K562 (cell line): ENCODE measurements around the gene SPI1. TPM values are rescaled to one million over a fixed set of nuclear protein-coding genes. Genes with fewer than 3 reads are reported as not detected.

Source experiments
- ATF7 ChIP-seq: fragments of 450-650 bp; IDR thresholded peaks from 2 replicates; pipeline ENCODE4 v1.7.1; 2014; ENCODE audit warnings: mild to moderate bottlenecking, moderate library complexity
- BHLHE40 ChIP-seq: IDR thresholded peaks from 2 replicates; pipeline ENCODE4 v1.6.1; 2011; ENCODE audit warnings: low read length, improper control_type of control experiment
- CBX8 ChIP-seq: fragments of 200-600 bp; sonication (generic); IDR thresholded peaks from 2 replicates; pipeline ENCODE4 v1.6.1; 2012; ENCODE audit warnings: borderline replicate concordance, mixed run types, low read depth, mild to moderate bottlenecking, moderate library complexity, mixed read lengths, low read length, control low read depth, inconsistent platforms; ENCODE audit not compliant: poor library complexity, severe bottlenecking; ENCODE audit errors: extremely low read depth
- CREBBP ChIP-seq: IDR thresholded peaks from one replicate; pipeline ENCODE4 v1.6.1; 2012; ENCODE audit warnings: low read depth, mild to moderate bottlenecking, control low read depth, inconsistent platforms, low read length
- EP400 ChIP-seq: fragments of 450-650 bp; IDR thresholded peaks from 2 replicates; pipeline ENCODE4 v1.6.1; 2017; ENCODE audit warnings: antibody characterized with exemption, mild to moderate bottlenecking, moderate library complexity
- FOXJ3 ChIP-seq: sonication (generic); formaldehyde crosslinking; IDR thresholded peaks from 2 replicates; pipeline ENCODE4 v1.4.0; 2020; ENCODE audit warnings: mild to moderate bottlenecking, missing genetic modification reagents
- HDGF ChIP-seq: fragments of 450-650 bp; IDR thresholded peaks from 2 replicates; pipeline ENCODE4 v1.6.1; 2016
- HNRNPK ChIP-seq: fragments of 200-400 bp; formaldehyde crosslinking; IDR thresholded peaks from one replicate; pipeline ENCODE4 v1.6.1; 2018; ENCODE audit warnings: mild to moderate bottlenecking, low read depth, low read length; ENCODE audit not compliant: poor library complexity, severe bottlenecking
- POLR2A ChIP-seq: fragments of 450-650 bp; conservative IDR thresholded peaks from 2 replicates; pipeline ENCODE4 v1.6.1; 2016
- RAD21 ChIP-seq, 2 experiments: fragments of 250-450 bp in 1 of 2; fragments of 450-650 bp in 1 of 2; sonication (Bioruptor Pico) in 1 of 2; formaldehyde crosslinking in 1 of 2; IDR thresholded peaks in 1 of 2; conservative IDR thresholded peaks in 1 of 2; 2 replicates each; pipeline versions ENCODE4 v1.4.0 to v1.8.0; 2020 to 2022; ENCODE audit warnings: mild to moderate bottlenecking in 2 of 2, moderate library complexity in 1 of 2
- SMARCA5 ChIP-seq: fragments of 450-650 bp; IDR thresholded peaks from 2 replicates; pipeline ENCODE4 v1.6.1; 2016
- ZFP1 ChIP-seq: fragments of 450-650 bp; formaldehyde crosslinking; IDR thresholded peaks from 2 replicates; pipeline ENCODE4 v1.4.0; 2020; ENCODE audit warnings: mild to moderate bottlenecking, mixed read lengths
- ZNF764 ChIP-seq: fragments of 250-450 bp; sonication (Bioruptor Pico); IDR thresholded peaks from 2 replicates; pipeline ENCODE4 v1.4.0; 2020; ENCODE audit warnings: low read depth, mild to moderate bottlenecking, moderate library complexity
- polyA plus RNA-seq, 8 experiments: library from polyadenylated mRNA; depleted of rRNA in 4 of 8; stranded (reverse) in 5 of 8; unstranded in 3 of 8; fragments of >200 nt; fragmentation: Nextera tagmentation in 2 of 8; fragmentation: Illumina TruSeq in 1 of 8; extraction: Ambion mirVana in 2 of 8; extraction: Trizol in 1 of 8; gene quantifications; 2 replicates each; pipeline versions ENCODE4 v1.2.1 to v1.2.3, GENCODE V29; 2011 to 2014; ENCODE audit warnings: inconsistent platforms in 1 of 8, missing spikeins in 1 of 8
- total RNA-seq, 7 experiments: library from RNA; depleted of rRNA in 6 of 7; stranded (reverse); fragments of >200 nt in 6 of 7; fragmentation: Illumina TruSeq in 2 of 7; extraction: Trizol in 2 of 7; gene quantifications; 2 replicates each; pipeline versions ENCODE4 v1.2.1 to v1.2.3, GENCODE V29; 2011 to 2021; ENCODE audit warnings: low replicate concordance in 1 of 7
- TF ChIP-seq, protein P1 (sequence below): sonication (generic); formaldehyde crosslinking; IDR thresholded peaks from 2 replicates; pipeline ENCODE4 v1.8.0; 2022; ENCODE audit warnings: missing genetic modification reagents, mild to moderate bottlenecking, borderline replicate concordance
- TF ChIP-seq, protein P2 (sequence below), 2 experiments: fragments of 250-450 bp in 1 of 2; fragments of 450-650 bp in 1 of 2; sonication (Bioruptor Pico) in 1 of 2; IDR thresholded peaks; 2 replicates each; pipeline versions ENCODE4 v1.6.1 to v1.8.0; 2016 to 2021; ENCODE audit warnings: mild to moderate bottlenecking in 2 of 2, moderate library complexity in 2 of 2, missing compliant biosample characterization in 1 of 2, missing genetic modification characterization in 1 of 2
- TF ChIP-seq, protein P3 (sequence below), 2 experiments: fragments of 450-650 bp in 1 of 2; sonication (generic) in 1 of 2; formaldehyde crosslinking; conservative IDR thresholded peaks; 2 replicates each; pipeline versions ENCODE4 v1.4.0 to v1.8.1; 2020 to 2022; ENCODE audit warnings: mild to moderate bottlenecking in 1 of 2, missing genetic modification reagents in 1 of 2
- TF ChIP-seq, protein P4 (sequence below): fragments of 200-400 bp; formaldehyde crosslinking; IDR thresholded peaks from 2 replicates; pipeline ENCODE4 v1.6.1; 2017; ENCODE audit warnings: mild to moderate bottlenecking, low read depth, low read length, moderate library complexity
- TF ChIP-seq, protein P5 (sequence below): sonication (generic); formaldehyde crosslinking; IDR thresholded peaks from 2 replicates; pipeline ENCODE4 v1.8.1; 2023; ENCODE audit warnings: mild to moderate bottlenecking, missing genetic modification reagents

Gene SPI1
- total and polyA plus RNA-seq, 9 of the 15 experiments (the other 6 are each of a cell fraction or from before 2014, with no cell fraction given) = 0.10 to 33.7 (median 10.3) TPM

DNA sequence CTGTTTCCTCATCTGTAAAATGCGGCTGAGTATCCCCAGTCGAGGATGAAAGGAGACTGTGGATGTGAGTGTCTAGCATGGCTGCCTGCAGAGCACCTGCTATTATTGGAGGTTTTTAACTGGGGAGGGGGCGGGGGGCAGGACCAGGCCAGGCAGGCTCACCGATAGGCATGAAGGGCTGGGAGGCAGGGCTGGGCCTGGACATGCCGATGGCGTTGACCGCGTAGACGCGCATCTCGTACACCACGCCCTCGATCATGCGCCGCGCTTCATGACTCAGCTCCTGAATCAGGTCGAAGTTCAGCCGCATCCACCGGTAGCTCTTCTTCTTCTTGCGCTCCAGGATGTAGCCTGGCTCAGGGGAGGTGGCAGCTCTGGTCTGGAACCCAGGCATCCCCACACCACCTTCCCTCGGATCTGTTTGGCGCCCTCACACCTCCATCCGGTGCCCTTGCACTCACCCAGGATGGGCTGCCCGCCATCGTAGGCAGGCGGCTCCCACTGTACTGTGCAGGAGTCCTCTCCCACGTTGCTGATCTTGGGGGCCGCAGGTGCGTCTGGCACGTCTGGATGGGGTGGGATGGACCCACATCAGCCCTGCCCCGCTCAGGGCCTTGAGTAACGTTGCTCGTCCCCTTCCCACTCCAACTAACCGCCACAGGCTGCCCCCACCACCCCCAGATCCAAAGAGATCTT, 41.0 kb downstream of the SPI1 start (continued):
- TF ChIP-seq, protein P1, sequence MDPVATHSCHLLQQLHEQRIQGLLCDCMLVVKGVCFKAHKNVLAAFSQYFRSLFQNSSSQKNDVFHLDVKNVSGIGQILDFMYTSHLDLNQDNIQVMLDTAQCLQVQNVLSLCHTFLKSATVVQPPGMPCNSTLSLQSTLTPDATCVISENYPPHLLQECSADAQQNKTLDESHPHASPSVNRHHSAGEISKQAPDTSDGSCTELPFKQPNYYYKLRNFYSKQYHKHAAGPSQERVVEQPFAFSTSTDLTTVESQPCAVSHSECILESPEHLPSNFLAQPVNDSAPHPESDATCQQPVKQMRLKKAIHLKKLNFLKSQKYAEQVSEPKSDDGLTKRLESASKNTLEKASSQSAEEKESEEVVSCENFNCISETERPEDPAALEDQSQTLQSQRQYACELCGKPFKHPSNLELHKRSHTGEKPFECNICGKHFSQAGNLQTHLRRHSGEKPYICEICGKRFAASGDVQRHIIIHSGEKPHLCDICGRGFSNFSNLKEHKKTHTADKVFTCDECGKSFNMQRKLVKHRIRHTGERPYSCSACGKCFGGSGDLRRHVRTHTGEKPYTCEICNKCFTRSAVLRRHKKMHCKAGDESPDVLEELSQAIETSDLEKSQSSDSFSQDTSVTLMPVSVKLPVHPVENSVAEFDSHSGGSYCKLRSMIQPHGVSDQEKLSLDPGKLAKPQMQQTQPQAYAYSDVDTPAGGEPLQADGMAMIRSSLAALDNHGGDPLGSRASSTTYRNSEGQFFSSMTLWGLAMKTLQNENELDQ = no peak
- TF ChIP-seq CBX8 (no peak), BHLHE40 (peak; percentile 32; the same call in 1 of the 2 replicates), ATF7 (peak; percentile 48; the same call in 1 of the 2 replicates), CREBBP (no peak), RAD21 (CRISPR knock-in tag; conservative IDR thresholded peaks at IDR 0.05 in 1 of 2, IDR thresholded peaks at IDR 0.05 in 1 of 2) (no peak), HNRNPK (no peak), SMARCA5 (no peak), FOXJ3 (CRISPR knock-in tag) (no peak), ZFP1 (CRISPR knock-in tag) (no peak), POLR2A (no peak), HDGF (no peak; the same call in 1 of the 2 replicates), ZNF764 (CRISPR knock-in tag) (no peak), EP400 (no peak)
- TF ChIP-seq, protein P2, sequence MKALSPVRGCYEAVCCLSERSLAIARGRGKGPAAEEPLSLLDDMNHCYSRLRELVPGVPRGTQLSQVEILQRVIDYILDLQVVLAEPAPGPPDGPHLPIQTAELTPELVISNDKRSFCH (CRISPR knock-in tag; IDR thresholded peaks at IDR 0.05) = no peak
- TF ChIP-seq, protein P2 (tag; IDR thresholded peaks at IDR 0.05) = peak; percentile 31; the same call in 1 of the 2 replicates
- TF ChIP-seq, protein P3, sequence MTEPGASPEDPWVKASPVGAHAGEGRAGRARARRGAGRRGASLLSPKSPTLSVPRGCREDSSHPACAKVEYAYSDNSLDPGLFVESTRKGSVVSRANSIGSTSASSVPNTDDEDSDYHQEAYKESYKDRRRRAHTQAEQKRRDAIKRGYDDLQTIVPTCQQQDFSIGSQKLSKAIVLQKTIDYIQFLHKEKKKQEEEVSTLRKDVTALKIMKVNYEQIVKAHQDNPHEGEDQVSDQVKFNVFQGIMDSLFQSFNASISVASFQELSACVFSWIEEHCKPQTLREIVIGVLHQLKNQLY (CRISPR knock-in tag; conservative IDR thresholded peaks at IDR 0.05) = no peak
- TF ChIP-seq, protein P4, sequence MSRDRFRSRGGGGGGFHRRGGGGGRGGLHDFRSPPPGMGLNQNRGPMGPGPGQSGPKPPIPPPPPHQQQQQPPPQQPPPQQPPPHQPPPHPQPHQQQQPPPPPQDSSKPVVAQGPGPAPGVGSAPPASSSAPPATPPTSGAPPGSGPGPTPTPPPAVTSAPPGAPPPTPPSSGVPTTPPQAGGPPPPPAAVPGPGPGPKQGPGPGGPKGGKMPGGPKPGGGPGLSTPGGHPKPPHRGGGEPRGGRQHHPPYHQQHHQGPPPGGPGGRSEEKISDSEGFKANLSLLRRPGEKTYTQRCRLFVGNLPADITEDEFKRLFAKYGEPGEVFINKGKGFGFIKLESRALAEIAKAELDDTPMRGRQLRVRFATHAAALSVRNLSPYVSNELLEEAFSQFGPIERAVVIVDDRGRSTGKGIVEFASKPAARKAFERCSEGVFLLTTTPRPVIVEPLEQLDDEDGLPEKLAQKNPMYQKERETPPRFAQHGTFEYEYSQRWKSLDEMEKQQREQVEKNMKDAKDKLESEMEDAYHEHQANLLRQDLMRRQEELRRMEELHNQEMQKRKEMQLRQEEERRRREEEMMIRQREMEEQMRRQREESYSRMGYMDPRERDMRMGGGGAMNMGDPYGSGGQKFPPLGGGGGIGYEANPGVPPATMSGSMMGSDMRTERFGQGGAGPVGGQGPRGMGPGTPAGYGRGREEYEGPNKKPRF = no peak
- TF ChIP-seq, protein P5, sequence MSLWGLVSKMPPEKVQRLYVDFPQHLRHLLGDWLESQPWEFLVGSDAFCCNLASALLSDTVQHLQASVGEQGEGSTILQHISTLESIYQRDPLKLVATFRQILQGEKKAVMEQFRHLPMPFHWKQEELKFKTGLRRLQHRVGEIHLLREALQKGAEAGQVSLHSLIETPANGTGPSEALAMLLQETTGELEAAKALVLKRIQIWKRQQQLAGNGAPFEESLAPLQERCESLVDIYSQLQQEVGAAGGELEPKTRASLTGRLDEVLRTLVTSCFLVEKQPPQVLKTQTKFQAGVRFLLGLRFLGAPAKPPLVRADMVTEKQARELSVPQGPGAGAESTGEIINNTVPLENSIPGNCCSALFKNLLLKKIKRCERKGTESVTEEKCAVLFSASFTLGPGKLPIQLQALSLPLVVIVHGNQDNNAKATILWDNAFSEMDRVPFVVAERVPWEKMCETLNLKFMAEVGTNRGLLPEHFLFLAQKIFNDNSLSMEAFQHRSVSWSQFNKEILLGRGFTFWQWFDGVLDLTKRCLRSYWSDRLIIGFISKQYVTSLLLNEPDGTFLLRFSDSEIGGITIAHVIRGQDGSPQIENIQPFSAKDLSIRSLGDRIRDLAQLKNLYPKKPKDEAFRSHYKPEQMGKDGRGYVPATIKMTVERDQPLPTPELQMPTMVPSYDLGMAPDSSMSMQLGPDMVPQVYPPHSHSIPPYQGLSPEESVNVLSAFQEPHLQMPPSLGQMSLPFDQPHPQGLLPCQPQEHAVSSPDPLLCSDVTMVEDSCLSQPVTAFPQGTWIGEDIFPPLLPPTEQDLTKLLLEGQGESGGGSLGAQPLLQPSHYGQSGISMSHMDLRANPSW (CRISPR knock-in tag) = no peak
